ENCODE measurements around the gene EFCAB11. TPM values are rescaled to one million over a fixed set of nuclear protein-coding genes. Genes with fewer than 3 reads are reported as not detected.

The EFCAB11 gene
- total RNA-seq, 1 experiment from 2014 or later: 18.1 TPM

- TF ChIP-seq EGR1 (IDR thresholded peaks at IDR 0.05; ENCODE audit: low read depth) (no peak), ELF1 (IDR thresholded peaks at IDR 0.05; ENCODE audit: borderline replicate concordance, low read depth) (no peak), POLR2A (IDR thresholded peaks at IDR 0.05; ENCODE audit: borderline replicate concordance, extremely low read depth, insufficient read depth, insufficient read length) (no peak), CEBPB (IDR thresholded peaks at IDR 0.05; ENCODE audit: low read depth) (no peak), CBX3 (IDR thresholded peaks at IDR 0.05; ENCODE audit: low read depth) (no peak)
These were observed 178.6 kb downstream of the EFCAB11 start (continued) for GRCh38 chr14:89775946-89776345.

- no peak overlapping the region for H3K4me2 ChIP-seq (ENCODE audit: low read length)
- ChIA-PET CTCF (no interaction called here), RAD21 (ENCODE audit: low non-redundant PET in 1 of 2, low total read pairs in 2 of 2, uncharacterized antibody in 2 of 2, unreplicated experiment in 2 of 2) (no interaction called here), POLR2A (no interaction called here)
- no peak for ATAC-seq
- H3K27me3 ChIP-seq (ENCODE audit: insufficient read depth, low read length): peaks cover 9% of the 10 kb centered on the region; the same call in 1 of the 2 replicates
- TF ChIP-seq CEBPB (IDR thresholded peaks at IDR 0.05; ENCODE audit: low read depth) (no peak), ZNF274 (IDR thresholded peaks at IDR 0.05; ENCODE audit: low read depth, low read length) (no peak), TCF7L2 (IDR thresholded peaks at IDR 0.05; ENCODE audit: borderline replicate concordance, extremely low read depth, insufficient read depth, insufficient read length) (no peak), ATF3 (IDR thresholded peaks at IDR 0.05) (no peak), YY1 (IDR thresholded peaks at IDR 0.05; ENCODE audit: extremely low read depth, insufficient replicate concordance, low read depth, low read length) (no peak), CBX3 (IDR thresholded peaks at IDR 0.05; ENCODE audit: low read depth) (no peak), JUND (IDR thresholded peaks at IDR 0.05) (no peak), ZFX (IDR thresholded peaks at IDR 0.05) (no peak), ZBTB33 (IDR thresholded peaks at IDR 0.05; ENCODE audit: extremely low read depth, insufficient replicate concordance, low read length) (no peak), ELF1 (IDR thresholded peaks at IDR 0.05; ENCODE audit: borderline replicate concordance, low read depth) (no peak)
- no peaks in the 10 kb centered on the region for H3K79me2 ChIP-seq (ENCODE audit: insufficient read depth, low read length)
- peaks cover 6 to 11% of the 10 kb centered on the region in 2 experiments; a peak in 3 of 4 replicates for H3K4me1 ChIP-seq (ENCODE audit: control insufficient read depth in 1 of 2, insufficient read depth in 2 of 2, low read length in 2 of 2)
- no peaks in the 10 kb centered on the region for H3K9me3 ChIP-seq (ENCODE audit: control insufficient read depth in 1 of 2, insufficient read depth in 1 of 2, low read depth in 1 of 2, low read length in 2 of 2)
- no TSS peak for BruUV-seq (replicated peaks)
- H3K27ac ChIP-seq (ENCODE audit: low read depth, low read length): no peak overlapping the region
- no peak overlapping the region for H2AFZ ChIP-seq (ENCODE audit: low read depth, low read length, poor library complexity, severe bottlenecking)
- no peak for DNase-seq (ENCODE audit: low read depth, low spot score)
- H3K9me2 ChIP-seq (ENCODE audit: insufficient read depth): no peaks in the 10 kb centered on the region
- H4K20me1 ChIP-seq (ENCODE audit: insufficient read depth): no peaks in the 10 kb centered on the region
- intact Hi-C loops (cut with micrococcal nuclease): no loop called here
- no peaks in the 10 kb centered on the region for H3K36me3 ChIP-seq (ENCODE audit: control insufficient read depth in 1 of 2, insufficient read depth in 2 of 2, low read length in 2 of 2)
- no peak overlapping the region for H3K4me3 ChIP-seq (replicated peaks in 1 of 2; ENCODE audit: low read depth in 1 of 2, low read length in 2 of 2)
- no peak overlapping the region for H3K9ac ChIP-seq (ENCODE audit: low read length)
These were observed 179.4 kb downstream of the EFCAB11 start for GRCh38 chr14:89775151-89775550.
